Activated T-cell treated with anti-CD3 and anti-CD28 coated beads, Interleukin-2, amount 50 U/mL, for 4 hours (primary cell): ENCODE data around the gene PLA2R1. TPM values are rescaled to one million over a fixed set of nuclear protein-coding genes. Genes with fewer than 3 reads are reported as not detected.

ENCODE experiments used
- ATAC-seq, 2 donors: fragments of 200-7000 bp; cut with Tn5 transposase; one replicate each; pipeline ENCODE4 v1.10.0; 2021
- DNase-seq: peaks from one replicate; pipeline ENCODE4 v3.0.0-alpha.2; 2020
- H3K27me3 Mint-ChIP-seq: one replicate; pipeline ENCODE4 v1.8.0; 2021; ENCODE audit warnings: low read depth, mixed read lengths
- H3K36me3 Mint-ChIP-seq: one replicate; pipeline ENCODE4 v1.8.0; 2022; ENCODE audit warnings: mixed read lengths; ENCODE audit not compliant: insufficient read depth
- H3K4me1 Mint-ChIP-seq: one replicate; pipeline ENCODE4 v1.8.0; 2021; ENCODE audit warnings: low read depth, mixed read lengths
- H3K4me3 Mint-ChIP-seq: one replicate; pipeline ENCODE4 v1.8.0; 2021; ENCODE audit warnings: mild to moderate bottlenecking, moderate library complexity, mixed read lengths
- H3K9me3 Mint-ChIP-seq: one replicate; pipeline ENCODE4 v1.8.0; 2021; ENCODE audit warnings: mixed read lengths
- total RNA-seq, 3 donors: library from RNA; stranded (reverse); gene quantifications; one replicate each; pipeline ENCODE4 v1.2.1, GENCODE V29; 2021

Gene PLA2R1
- total RNA-seq, 3 donors from 2014 or later = 0.03 to 0.05 TPM; not detected in 1

GRCh38 chr2:160033732-160034392 lies 28.6 kb downstream of the PLA2R1 start:
- Mint-ChIP-seq H3K4me1 (no peaks in the 10 kb centered on the region), H3K27me3 (peaks cover 2% of the 10 kb centered on the region), H3K9me3 (no peaks in the 10 kb centered on the region), H3K36me3 (no peaks in the 10 kb centered on the region), H3K4me3 (no peak overlapping the region)
- ATAC-seq = no peak
- DNase-seq = no peak

GRCh38 chr2:160029270-160029628 lies 33.2 kb downstream of the PLA2R1 start:
- no peaks in the 10 kb centered on the region for H3K4me1 Mint-ChIP-seq
- no peak for ATAC-seq
- no peaks in the 10 kb centered on the region for H3K9me3 Mint-ChIP-seq
- no peak for DNase-seq
- no peaks in the 10 kb centered on the region for H3K36me3 Mint-ChIP-seq
- peaks cover 7% of the 10 kb centered on the region for H3K27me3 Mint-ChIP-seq
- H3K4me3 Mint-ChIP-seq = no peak overlapping the region

- no peaks in the 10 kb centered on the region for H3K4me1 Mint-ChIP-seq
- peaks cover 9% of the 10 kb centered on the region for H3K27me3 Mint-ChIP-seq
- ATAC-seq (no peak), DNase-seq (no peak)
- H3K4me3 Mint-ChIP-seq = no peak overlapping the region
- H3K9me3 Mint-ChIP-seq = no peaks in the 10 kb centered on the region
- H3K36me3 Mint-ChIP-seq = no peaks in the 10 kb centered on the region
Observed at GRCh38 chr2:160028431-160029269, 33.8 kb downstream of the PLA2R1 start.

- Mint-ChIP-seq H3K9me3 (peaks cover 5% of the 10 kb centered on the region), H3K4me3 (no peak overlapping the region), H3K4me1 (no peaks in the 10 kb centered on the region), H3K36me3 (no peaks in the 10 kb centered on the region), H3K27me3 (peaks cover 5% of the 10 kb centered on the region)
- no peak for DNase-seq
- ATAC-seq = no peak
Observed at GRCh38 chr2:160022162-160022561, 40.3 kb downstream of the PLA2R1 start.

- Mint-ChIP-seq H3K4me3 (no peak overlapping the region), H3K4me1 (no peaks in the 10 kb centered on the region), H3K9me3 (peaks cover 5% of the 10 kb centered on the region), H3K36me3 (no peaks in the 10 kb centered on the region), H3K27me3 (peaks cover 11% of the 10 kb centered on the region)
- ATAC-seq (no peak), DNase-seq (no peak)
Observed at GRCh38 chr2:160019374-160020090, 42.9 kb downstream of the PLA2R1 start.

- ATAC-seq = no peak
- DNase-seq = no peak
- Mint-ChIP-seq H3K4me3 (no peak overlapping the region), H3K27me3 (peaks cover 8% of the 10 kb centered on the region), H3K4me1 (no peaks in the 10 kb centered on the region), H3K9me3 (no peaks in the 10 kb centered on the region), H3K36me3 (no peaks in the 10 kb centered on the region)
Observed at GRCh38 chr2:160015746-160016145, 46.7 kb downstream of the PLA2R1 start.

GRCh38 chr2:160014227-160014626 lies 48.2 kb downstream of the PLA2R1 start:
- ATAC-seq (no peak), DNase-seq (no peak)
- Mint-ChIP-seq H3K9me3 (no peaks in the 10 kb centered on the region), H3K27me3 (peaks cover 8% of the 10 kb centered on the region), H3K4me3 (no peak overlapping the region), H3K36me3 (no peaks in the 10 kb centered on the region), H3K4me1 (no peaks in the 10 kb centered on the region)

GRCh38 chr2:160010361-160011145 lies 51.9 kb downstream of the PLA2R1 start:
- ATAC-seq (no peak), DNase-seq (no peak)
- Mint-ChIP-seq H3K4me3 (no peak overlapping the region), H3K36me3 (no peaks in the 10 kb centered on the region), H3K9me3 (no peaks in the 10 kb centered on the region), H3K4me1 (no peaks in the 10 kb centered on the region), H3K27me3 (peaks cover 13% of the 10 kb centered on the region)

GRCh38 chr2:160007111-160007510 lies 55.3 kb downstream of the PLA2R1 start:
- ATAC-seq (no peak), DNase-seq (no peak)
- Mint-ChIP-seq H3K9me3 (no peaks in the 10 kb centered on the region), H3K4me1 (no peaks in the 10 kb centered on the region), H3K27me3 (peaks cover 9% of the 10 kb centered on the region), H3K36me3 (no peaks in the 10 kb centered on the region), H3K4me3 (no peak overlapping the region)

GRCh38 chr2:160006475-160006874 lies 55.9 kb downstream of the PLA2R1 start:
- no peak overlapping the region for H3K4me3 Mint-ChIP-seq
- H3K36me3 Mint-ChIP-seq = no peaks in the 10 kb centered on the region
- ATAC-seq (no peak), DNase-seq (no peak)
- no peaks in the 10 kb centered on the region for H3K9me3 Mint-ChIP-seq
- peaks cover 9% of the 10 kb centered on the region for H3K27me3 Mint-ChIP-seq
- H3K4me1 Mint-ChIP-seq = no peaks in the 10 kb centered on the region

GRCh38 chr2:160005908-160006307 lies 56.5 kb downstream of the PLA2R1 start:
- ATAC-seq (no peak), DNase-seq (no peak)
- Mint-ChIP-seq H3K4me1 (no peaks in the 10 kb centered on the region), H3K27me3 (peaks cover 9% of the 10 kb centered on the region), H3K9me3 (no peaks in the 10 kb centered on the region), H3K4me3 (no peak overlapping the region), H3K36me3 (no peaks in the 10 kb centered on the region)

GRCh38 chr2:160005476-160005875 lies 56.9 kb downstream of the PLA2R1 start:
- DNase-seq (no peak), ATAC-seq (no peak)
- Mint-ChIP-seq H3K4me1 (no peaks in the 10 kb centered on the region), H3K9me3 (no peaks in the 10 kb centered on the region), H3K4me3 (no peak overlapping the region), H3K36me3 (no peaks in the 10 kb centered on the region), H3K27me3 (peaks cover 9% of the 10 kb centered on the region)

GRCh38 chr2:159998961-159999360 lies 63.5 kb downstream of the PLA2R1 start:
- H3K4me3 Mint-ChIP-seq = no peak overlapping the region

GRCh38 chr2:159998243-159998642 lies 64.2 kb downstream of the PLA2R1 start:
- DNase-seq (no peak), ATAC-seq (no peak)
- no peaks in the 10 kb centered on the region for H3K4me1 Mint-ChIP-seq
- no peaks in the 10 kb centered on the region for H3K36me3 Mint-ChIP-seq
- H3K27me3 Mint-ChIP-seq = peaks cover 16% of the 10 kb centered on the region
- no peaks in the 10 kb centered on the region for H3K9me3 Mint-ChIP-seq
- H3K4me3 Mint-ChIP-seq = no peak overlapping the region

More at GRCh38 chr2:159998961-159999360, 63.5 kb downstream of the PLA2R1 start:
- no peak for DNase-seq
- H3K4me1 Mint-ChIP-seq = no peaks in the 10 kb centered on the region
- ATAC-seq = no peak
- peaks cover 15% of the 10 kb centered on the region for H3K27me3 Mint-ChIP-seq
- H3K9me3 Mint-ChIP-seq = no peaks in the 10 kb centered on the region
- H3K36me3 Mint-ChIP-seq = no peaks in the 10 kb centered on the region
